ENCODE data around the gene ACTR2.
"Not testable (repeated sequence)": the region's sequence is repeated elsewhere in the genome, so short reads cannot be mapped to it uniquely, and the experiment has no call there.

Gene ACTR2

DNA sequence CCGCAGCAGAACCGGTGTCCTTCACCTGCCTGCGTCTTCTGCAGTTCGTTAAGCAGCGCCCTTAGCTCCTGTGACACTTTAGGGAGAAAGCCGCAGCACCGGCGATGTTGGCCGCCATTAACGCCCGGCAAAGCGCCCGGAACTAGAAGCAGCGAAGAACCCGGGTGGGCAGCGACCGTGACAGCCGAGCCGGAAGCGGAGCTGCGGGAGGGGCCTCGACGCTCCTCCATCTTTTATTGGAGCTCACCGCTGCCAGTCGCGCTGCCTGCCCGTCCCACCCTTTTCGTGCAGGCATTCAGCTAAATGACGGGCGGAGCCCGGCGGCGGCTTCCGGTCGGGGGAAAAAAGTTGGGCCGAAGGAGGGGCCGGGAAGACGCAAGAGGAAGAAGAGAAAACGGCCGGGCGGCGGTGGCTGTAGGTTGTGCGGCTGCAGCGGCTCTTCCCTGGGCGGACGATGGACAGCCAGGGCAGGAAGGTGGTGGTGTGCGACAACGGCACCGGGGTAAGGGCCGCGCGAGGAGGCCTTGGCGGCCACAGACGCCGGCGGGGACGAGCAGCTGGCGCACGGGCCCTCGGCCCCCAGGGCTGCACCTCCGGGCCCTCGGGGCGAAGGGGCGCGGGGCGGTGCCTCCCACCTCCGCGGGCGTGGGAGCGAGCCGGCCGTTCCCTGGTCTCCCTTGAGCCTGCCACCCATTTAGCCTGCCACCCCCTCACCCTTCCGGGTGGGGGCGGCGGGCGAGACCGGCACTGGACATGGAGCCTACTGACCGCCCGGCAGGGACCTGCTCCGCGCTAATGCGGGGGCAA lies at the start of gene ACTR2:
TSS of gene ACTR2 (plus strand) at position 376 of the 807 bp plus-strand sequence. CDS start at position 455, 79 bp downstream.
- peak; percentile 94 for DNase-seq (ENCODE audit: low spot score)

DNA sequence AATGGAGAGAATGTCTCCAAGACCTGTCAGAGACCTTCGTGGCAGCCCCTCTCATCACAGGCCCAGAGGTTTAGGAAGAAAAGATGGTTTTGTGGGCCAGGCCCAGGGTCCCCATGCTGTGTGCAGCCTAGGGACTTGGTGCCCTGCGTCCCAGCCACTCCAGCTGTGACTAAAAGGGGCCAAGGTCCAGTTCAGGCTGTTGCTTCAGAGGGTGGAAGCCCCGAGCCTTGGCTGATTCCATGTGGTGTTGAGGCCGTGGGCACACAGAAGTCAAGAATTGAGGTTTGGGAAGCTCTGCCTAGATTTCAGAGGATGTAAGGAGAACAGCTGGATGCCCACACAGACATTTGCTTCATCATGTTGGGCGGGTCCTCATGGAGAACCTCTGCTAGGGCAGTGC lies 45.1 kb upstream of the ACTR2 start:
- DNase-seq (ENCODE audit: low spot score), result no peak

DNA sequence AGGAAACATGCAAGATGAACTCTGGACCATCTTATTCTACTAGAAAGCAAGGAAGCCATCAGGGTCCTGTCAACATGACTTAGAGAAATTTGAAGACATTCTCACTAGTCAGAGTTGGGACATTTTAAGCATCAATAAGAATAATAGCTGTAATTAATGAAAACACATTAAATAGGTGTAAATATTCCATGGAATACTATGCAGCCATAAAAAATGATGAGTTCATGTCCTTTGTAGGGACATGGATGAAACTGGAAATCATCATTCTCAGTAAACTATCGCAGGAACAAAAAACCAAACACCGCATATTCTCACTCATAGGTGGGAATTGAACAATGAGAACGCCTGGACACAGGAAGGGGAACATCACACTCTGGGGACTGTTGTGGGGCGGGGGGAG lies 44.2 kb upstream of the ACTR2 start:
- DNase-seq (ENCODE audit: low spot score), result not testable (repeated sequence)

DNA sequence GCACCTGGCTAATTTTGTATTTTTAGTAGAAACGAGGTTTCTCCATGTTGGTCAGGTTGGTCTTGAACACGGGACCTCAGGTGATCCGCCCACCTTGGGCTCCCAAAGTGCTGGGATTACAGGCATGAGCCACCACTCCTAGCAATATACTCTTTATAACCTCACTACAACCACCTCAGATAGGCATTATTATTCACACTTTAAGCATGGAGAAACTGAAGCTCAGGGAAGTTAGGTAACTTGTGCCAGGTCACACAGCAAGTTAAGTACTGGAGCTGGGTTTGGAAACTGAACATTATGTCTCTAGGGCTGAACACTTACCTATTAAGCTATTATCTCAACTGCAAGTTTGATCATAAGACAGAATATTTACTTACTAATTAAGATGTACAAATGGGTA lies 42.6 kb upstream of the ACTR2 start:
- no peak for DNase-seq (ENCODE audit: low spot score)

DNA sequence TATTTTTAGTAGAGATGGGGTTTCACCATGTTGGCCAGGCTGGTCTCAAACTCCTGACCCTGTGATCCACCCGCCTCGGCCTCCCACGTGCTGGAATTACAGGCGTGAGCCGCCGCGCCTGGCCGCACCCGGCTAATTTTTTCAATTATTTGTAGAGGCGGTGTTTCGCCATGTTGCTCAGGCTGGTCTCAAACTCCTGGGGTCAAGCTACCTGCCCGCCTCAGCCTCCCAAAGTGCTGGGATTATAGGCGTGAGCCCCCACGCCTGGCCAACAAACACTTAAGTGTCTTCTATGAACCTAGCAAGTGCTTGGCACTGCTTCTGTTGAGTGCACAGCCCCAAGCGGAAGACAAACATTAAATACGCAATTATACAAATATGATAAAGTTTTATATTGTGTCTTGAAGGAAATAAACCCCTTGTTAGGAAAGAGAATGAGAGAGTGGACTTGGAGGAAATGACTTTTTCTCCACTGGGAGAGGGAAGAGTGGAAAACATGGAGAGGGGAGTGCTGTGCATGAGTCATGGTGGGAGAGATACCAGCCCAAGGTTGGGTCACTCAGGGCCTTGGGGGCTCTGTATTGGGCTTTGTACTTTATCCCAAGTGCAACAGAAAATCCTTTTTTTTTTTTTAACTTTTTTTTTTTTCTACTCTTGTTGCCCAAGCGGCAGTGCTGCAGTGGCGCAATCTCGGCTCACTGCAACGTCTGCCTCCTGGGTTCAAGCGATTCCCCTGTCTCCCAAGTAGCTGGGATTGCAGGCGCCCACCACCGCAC lies 41.4 kb upstream of the ACTR2 start:
- DNase-seq (ENCODE audit: low spot score), result no peak

DNA sequence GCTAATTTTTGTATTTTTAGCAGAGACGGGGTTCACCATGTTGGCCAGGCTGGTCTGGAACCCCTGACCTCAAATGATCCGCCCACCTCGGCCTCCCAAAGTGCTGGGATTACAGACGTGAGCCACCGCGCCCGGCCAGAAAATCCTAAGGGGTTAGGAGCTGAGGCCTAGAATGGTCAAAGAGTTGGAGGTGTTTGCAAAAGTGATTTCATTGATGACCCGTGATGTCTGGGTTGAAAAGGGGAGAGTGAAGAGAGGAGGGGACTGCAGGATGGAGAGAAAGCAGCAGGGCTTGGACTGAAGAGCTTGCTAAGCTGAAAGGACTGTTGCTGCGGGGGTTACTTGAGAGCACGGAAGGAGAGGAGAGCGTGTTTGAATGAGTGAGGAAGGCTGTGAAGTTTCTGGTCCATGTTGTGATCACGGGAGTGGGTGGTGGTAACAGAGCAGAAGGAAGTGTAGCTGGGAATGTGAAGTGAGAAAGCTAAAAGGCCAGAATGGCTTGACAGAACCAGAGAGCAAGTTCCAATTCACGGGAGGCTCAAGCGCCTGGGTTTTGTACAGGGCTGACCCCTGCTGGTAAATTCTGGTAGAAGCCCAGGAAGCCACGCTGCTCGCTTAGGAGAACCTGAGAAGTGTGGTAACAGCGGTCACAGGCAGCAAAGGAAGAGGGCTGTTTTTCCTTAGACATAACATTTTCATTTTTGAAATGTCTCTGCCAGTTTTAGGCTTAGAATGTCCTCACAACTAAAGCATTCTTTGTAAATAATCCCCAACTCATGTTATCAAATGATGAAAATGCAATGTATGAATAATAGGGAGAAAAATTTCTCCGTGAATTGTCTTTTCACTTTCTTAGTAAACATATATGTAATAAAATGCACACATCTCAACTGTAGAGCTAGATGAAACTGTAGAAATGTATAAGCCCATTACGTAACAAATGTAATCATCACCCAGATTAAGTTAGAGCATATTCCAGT lies 40.5 kb upstream of the ACTR2 start:
- peak; percentile 85 for DNase-seq (ENCODE audit: low spot score)

DNA sequence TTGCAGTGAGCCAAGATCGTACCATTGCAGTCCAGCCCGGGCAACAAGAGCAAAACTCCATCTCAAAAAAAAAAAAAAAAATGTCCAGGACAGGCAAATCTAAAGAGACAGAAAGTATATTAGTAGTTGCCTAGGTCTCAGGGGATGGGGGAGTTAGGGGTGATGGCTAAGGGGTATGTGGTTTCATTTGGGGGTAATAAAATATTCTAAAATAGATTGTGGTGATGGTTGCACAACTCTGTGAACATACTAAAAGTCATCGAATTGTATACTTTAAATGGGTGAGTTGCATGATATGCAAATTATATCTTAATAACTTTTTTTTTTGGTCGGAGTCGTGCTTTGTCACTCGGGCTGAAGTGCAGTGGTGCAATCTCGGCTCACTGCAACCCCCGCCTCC lies 34.2 kb upstream of the ACTR2 start:
- no peak for DNase-seq (ENCODE audit: low spot score)

DNA sequence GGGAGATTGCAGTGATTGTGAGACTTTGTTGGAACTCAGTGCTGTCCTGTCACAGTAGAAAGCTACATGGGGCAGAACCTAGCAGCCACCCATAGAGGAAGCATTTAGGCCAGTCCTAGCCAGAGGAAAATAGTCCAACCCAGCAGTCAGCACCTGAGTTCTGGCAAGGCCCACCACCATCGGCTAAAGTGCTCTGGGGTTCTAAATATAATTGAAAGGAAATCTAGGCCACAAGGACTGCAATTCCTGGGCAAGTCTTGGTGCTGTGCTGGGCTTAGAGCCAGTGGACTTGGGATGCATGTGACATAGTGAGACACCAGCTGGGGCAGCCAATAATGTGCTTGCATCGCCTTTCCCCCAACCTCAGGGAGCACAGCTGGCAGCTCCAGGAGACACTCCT lies 28.9 kb upstream of the ACTR2 start:
- DNase-seq (ENCODE audit: low spot score), result no peak

DNA sequence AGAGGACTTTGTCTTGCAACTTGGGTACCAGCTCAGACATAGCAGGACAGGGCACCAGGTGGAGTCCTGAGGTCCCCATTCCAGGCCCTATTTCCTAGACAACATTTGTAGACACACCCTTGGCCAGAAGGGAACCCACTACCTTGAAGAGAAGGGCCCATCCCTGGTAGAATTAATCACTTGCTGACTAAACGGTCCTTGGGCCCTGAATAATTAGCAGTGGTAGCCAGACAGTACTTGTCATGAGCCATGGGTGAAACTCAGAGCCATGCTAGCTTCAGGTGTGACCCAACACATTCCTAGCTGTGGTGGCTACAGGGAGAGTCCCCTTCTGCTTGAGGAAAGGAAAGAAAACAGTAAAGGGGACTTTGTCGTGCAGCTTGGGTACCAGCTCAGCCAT lies 28.5 kb upstream of the ACTR2 start:
- no peak for DNase-seq (ENCODE audit: low spot score)

DNA sequence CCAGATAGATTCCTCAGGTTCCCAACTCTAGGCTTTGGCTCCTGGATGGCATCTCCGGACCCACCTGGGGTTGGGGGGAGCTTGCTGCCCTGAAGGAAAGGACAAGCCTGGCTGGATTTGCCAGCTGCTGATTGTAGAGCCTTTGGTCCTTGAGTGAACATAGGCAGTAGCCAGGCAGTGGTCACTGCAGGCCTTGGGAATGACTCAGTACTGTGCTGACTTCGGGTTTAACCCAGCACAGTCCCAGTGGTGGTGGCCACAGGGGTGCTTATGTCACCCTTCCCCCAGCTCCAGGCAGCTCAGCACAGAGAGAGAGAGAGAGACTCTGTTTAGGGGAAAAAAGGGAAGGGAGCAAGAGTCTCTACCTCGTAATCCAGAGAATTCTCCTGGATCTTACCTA lies 27.7 kb upstream of the ACTR2 start:
- peak; percentile 29 for DNase-seq (ENCODE audit: low spot score)

DNA sequence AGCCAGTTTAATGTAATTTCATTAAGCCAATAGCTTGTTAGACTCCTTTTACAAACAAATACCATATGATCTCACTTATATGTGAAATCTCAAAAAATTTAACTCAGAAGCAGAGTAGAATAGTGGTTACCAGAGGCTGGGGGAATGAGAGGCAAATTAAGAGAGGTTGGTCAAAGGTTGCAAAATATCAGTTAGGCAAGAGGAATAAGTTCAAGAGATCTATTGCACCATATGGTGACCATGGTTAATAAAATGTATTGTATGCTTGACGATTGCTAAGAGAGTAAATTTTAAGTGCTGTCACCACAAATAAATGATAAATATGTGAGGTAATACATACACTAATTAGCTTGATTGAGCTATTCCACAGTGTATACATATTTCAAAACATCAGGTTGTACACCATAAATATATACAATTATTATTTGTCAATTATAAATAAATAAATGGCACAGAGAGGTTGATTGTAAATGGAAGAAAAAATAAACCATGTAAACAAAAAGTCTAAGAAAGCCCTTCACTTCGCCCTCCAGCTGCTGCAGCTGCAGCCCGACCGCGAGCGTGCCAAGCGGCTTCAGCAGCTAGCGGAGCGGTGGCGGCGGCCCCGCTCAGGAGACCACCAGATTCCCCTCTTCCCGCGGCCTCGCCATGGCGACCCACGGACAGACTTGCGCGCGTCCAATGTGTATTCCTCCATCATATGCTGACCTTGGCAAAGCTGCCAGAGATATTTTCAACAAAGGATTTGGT lies 23.0 kb upstream of the ACTR2 start:
- DNase-seq (ENCODE audit: low spot score), result no peak

DNA sequence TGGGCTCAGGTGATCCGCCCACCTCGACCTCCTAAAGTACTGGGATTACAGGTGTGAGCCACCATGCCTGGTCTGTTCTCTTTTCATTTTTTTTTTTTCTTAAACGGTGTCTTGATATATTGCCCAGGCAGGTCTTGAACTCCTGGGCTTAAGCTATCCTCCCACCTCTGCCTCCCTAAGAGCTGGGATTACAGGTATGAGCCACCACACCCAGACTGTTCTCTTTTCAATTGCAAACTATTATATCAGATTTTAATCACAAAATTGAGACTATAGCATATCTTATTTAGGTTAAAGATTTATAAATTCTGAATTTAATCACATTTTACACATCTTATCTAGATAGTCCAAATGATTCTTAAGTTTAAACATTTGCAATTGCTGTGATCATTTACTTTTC lies 15.5 kb upstream of the ACTR2 start:
- no peak for DNase-seq (ENCODE audit: low spot score)

DNA sequence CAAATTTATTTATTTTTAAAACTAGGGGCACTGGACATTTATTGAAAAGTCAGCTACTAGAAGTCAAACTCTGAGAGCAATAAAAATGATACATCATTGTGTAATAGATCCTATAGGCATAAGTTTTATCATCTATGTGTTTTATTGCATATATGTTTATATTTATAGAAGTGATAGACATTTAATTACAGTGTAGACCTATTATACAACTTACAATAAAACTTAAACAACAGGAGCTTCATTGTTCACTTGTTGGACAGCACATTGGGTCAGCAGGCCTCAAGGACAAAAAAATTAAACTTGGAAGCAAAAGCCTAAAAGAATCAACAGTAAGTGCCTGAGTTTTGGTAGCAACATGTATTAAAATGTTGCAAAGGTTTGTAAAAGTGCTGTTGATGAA lies 15.0 kb upstream of the ACTR2 start:
- DNase-seq (ENCODE audit: low spot score), result no peak

DNA sequence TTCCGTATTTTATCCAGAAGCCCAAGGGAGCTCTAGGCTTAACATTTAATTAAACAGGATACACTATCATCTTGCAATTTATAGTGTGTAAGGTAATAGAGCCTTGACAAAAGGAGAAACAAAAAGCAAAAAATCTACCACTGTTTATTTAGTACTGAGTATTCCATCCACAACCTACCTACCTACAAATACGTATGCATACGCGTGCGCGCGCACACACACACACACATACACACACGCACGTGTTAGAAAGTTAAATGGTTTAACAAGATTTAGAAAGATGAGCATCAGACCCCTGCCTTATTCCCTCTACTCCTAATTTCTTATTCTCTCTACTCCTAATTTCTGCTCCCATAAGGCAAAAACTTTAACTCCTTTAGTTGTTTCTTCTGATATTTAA lies 14.6 kb upstream of the ACTR2 start:
- DNase-seq (ENCODE audit: low spot score), result no peak

DNA sequence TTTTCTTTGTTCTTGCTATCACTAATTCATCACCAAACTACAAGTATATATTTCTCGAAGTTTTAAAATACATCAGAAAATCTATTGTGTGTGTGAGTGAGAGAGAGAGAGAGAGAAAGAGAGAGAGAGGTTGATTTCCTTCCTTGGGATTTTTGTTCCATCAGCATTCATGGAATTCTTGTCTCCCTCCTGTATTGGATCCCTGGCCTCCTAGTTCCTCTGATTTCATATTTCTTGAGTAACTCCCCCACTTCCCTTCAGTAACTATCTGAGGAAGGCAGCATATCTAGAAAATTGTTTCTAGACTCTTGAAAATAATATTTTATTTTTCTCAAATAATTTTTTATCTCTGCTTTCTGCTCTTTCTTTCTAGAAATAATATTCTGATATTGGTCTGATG lies 13.3 kb upstream of the ACTR2 start:
- DNase-seq (ENCODE audit: low spot score), result no peak

DNA sequence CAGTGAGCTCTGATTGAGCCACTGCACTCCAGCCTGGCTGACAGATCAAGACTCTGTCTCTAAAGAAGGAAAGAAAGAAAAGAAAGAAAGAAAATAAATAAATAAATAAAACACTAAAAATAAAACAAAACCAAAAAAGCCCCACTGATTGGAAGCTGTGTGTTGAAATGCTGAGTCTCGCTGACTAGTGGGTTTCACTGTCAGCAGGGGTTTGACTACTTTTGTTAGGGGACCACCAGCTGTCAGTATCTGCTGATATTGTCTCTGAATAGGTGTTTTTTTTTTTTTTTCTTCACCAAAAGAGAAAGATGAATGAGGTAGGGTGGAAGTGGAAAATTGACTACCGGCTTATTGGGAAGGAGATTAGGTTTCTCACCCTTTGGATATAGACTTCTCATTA lies 12.8 kb upstream of the ACTR2 start:
- no peak for DNase-seq (ENCODE audit: low spot score)

DNA sequence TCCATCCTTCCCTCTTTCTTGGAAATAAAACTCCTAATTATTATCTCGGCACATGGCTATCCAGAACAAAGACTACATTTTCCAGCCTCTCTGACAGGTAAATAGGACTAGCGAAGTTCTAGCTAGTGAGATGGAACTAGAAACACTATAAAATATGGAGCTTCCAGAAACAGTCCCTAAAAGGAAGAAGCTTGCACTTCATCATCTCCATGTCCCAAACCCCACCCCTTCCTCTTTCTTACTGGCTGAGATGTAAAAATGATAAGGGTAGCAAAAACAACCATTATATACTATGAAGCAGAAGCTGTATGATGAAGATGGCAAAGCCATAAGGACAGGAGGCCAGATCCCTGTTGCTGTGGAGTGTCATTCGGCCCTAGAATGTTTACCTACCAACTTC lies 11.7 kb upstream of the ACTR2 start:
- DNase-seq (ENCODE audit: low spot score), result no peak

DNA sequence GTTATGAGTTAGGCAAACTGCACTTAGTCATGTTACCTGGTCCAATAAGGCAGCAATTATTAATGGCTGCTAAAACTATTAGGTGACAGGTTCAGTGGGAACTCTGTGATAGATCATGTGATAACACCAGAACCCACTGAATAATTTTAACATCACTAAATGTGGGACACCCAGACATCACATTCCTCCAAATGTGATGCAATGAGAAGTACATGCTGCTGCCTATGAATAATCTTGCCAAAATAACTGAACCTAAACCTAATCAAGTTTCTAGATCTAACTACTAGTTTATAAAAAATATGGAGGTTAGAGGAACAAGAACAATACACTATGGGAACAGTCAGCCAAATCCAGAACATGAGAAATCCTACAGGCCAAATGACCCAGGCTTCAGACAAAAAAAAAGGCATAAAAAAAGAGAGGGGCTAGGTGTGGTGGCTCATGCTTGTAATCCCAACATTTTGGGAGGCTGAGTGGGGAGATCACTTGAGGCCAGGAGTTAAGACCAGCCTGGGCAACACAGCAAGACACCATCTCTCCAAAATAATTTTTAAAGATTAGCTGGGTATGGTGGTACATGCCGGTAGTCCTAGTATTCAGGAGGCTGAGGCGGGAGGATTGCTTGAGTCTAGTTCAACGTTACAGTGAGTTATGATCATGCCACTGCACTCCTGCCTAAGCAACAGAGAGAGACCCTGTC lies 7.0 kb upstream of the ACTR2 start:
- peak; percentile 9 for DNase-seq (ENCODE audit: low spot score)

DNA sequence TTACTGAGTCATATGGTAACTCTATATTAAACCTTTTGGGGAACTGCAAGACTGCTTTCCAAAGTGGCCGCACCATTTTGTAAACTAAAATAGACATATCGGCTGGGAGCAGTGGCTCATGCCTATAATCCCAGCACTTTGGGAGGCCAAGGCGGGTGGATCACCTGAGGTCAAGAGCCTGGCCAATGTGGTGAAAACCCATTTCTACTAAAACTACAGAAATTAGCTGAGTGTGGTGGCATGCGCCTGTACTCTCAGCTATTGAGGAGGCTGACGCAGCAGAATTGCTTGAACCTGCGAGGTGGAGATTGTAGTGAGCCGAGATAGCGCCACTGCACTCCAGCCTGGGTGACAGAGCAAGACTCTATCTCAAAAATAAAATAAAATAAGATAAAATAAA lies 6.4 kb upstream of the ACTR2 start:
- DNase-seq (ENCODE audit: low spot score), result not testable (repeated sequence)

DNA sequence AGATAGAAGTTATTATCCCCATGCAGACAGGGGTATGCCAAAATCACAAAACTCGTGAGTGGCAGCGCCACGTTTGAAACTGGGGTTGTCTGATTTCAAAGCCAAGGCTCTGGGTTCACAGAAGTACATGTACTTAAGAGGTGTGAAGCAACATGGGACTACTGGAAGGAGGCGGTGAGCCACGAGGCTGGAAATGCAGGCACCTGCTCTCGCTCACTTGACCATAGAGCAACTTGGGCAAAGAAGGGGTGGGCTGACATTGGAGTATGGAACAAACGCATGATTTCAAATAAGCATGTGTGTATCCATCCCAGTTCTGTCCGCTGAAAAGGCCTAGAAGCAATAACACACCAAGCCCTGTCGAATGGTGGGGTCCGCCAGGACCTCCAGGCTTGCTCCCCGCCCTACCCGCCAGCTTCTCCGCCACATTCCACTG lies 593 bp upstream of the ACTR2 start:
- peak; percentile 2 for DNase-seq (ENCODE audit: low spot score)

DNA sequence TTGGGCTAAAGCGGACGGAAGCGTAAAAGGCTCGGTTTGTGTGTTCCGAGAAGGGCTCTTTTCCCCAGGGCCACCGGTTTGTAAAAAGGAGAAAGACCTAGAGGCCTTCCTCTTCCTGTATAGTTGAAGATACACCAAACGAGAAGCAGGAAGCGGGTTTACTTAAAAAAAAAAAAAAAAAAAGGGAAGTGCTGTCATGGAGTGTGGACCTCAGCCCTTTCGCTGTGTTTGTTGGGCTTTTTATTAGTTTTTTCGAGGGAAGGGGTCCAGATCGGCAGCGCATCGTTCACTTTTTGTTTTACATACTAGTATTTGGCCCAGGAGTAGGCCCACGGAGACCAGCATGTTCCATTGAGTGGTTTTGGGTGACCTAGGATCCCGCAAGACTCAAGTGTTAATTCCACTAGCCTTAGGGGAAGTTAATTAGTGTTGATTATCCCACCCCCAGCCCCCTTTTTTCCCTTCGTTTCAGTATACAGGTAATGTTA lies 676 bp downstream of the ACTR2 start:
- DNase-seq (ENCODE audit: low spot score), result peak; percentile 13
